ENCODE results near the gene PRKG1. TPM values are rescaled to one million over a fixed set of nuclear protein-coding genes. Genes with fewer than 3 reads are reported as not detected.

PRKG1 gene
- polyA plus RNA-seq, 3 donors: not detected

- no peak overlapping the region for H3K4me2 ChIP-seq (replicated peaks; ENCODE audit: extremely low read depth, low read length, poor library complexity, severe bottlenecking)
- no peak for TF ChIP-seq CTCF (IDR thresholded peaks at IDR 0.05)
- no peak overlapping the region for H3K27ac Mint-ChIP-seq
- no peaks in the 10 kb centered on the region for H3K36me3 Mint-ChIP-seq
- H3K4me3 ChIP-seq (replicated peaks in 1 of 3; ENCODE audit: low read depth in 2 of 3, low read length in 3 of 3): no peak overlapping the region
- no peaks in the 10 kb centered on the region for H3K4me1 Mint-ChIP-seq
- no peaks in the 10 kb centered on the region for H3K4me1 ChIP-seq (ENCODE audit: control insufficient read depth in 1 of 2, insufficient read depth in 2 of 2, low read length in 2 of 2)
- no peak overlapping the region for H2AFZ ChIP-seq (ENCODE audit: insufficient read depth, low read depth, low read length, poor library complexity, severe bottlenecking)
- no peaks in the 10 kb centered on the region for H3K9me3 ChIP-seq (replicated peaks in 1 of 2; ENCODE audit: control insufficient read depth in 1 of 2, insufficient read depth in 1 of 2, low read length in 2 of 2)
- no peak overlapping the region for H3K27ac ChIP-seq (ENCODE audit: low read depth in 1 of 2, low read length in 2 of 2)
- H3K79me2 ChIP-seq (ENCODE audit: insufficient read depth, low read length): no peaks in the 10 kb centered on the region
- H3K4me3 Mint-ChIP-seq: no peak overlapping the region
- no peak overlapping the region for H3K9ac ChIP-seq (ENCODE audit: insufficient read depth, low read length, poor library complexity, severe bottlenecking)
- no CpG with 5 or more reads among the region's 4 CpGs for WGBS (ENCODE audit: insufficient coverage)
- no peaks in the 10 kb centered on the region for H3K36me3 ChIP-seq (replicated peaks in 1 of 2; ENCODE audit: control insufficient read depth in 1 of 2, insufficient read depth in 2 of 2, low read length in 2 of 2)
- peaks cover 0 to 9% (median 1%) of the 10 kb centered on the region in 7 donors for H3K9me3 Mint-ChIP-seq
- DNase-seq: no peak
- H4K20me1 ChIP-seq (ENCODE audit: insufficient read depth, low read length): no peaks in the 10 kb centered on the region
- H3K27me3 ChIP-seq (ENCODE audit: control insufficient read depth in 2 of 2, insufficient read depth in 2 of 2, low read length in 2 of 2): no peaks in the 10 kb centered on the region
- H3K27me3 Mint-ChIP-seq (ENCODE audit: low read depth in 3 of 3): peaks cover 0 to 2% (median 0%) of the 10 kb centered on the region in 3 donors
- intact Hi-C loops (cut with micrococcal nuclease): no loop called here
These were observed 1009.1 kb downstream of the PRKG1 start for GRCh38 chr10:52083422-52083821.

GRCh38 chr10:52092390-52092789 is 1018.1 kb downstream of the PRKG1 start:
- H3K36me3 Mint-ChIP-seq: no peaks in the 10 kb centered on the region
- no peak overlapping the region for H3K4me3 Mint-ChIP-seq
- H3K27me3 Mint-ChIP-seq (ENCODE audit: low read depth in 3 of 3): no peaks in the 10 kb centered on the region
- Histone ChIP-seq H3K9ac (ENCODE audit: insufficient read depth, low read length, poor library complexity, severe bottlenecking) (no peak overlapping the region), H3K9me3 (replicated peaks in 1 of 2; ENCODE audit: control insufficient read depth in 1 of 2, insufficient read depth in 1 of 2, low read length in 2 of 2) (no peaks in the 10 kb centered on the region), H3K36me3 (replicated peaks in 1 of 2; ENCODE audit: control insufficient read depth in 1 of 2, insufficient read depth in 2 of 2, low read length in 2 of 2) (no peaks in the 10 kb centered on the region), H3K27me3 (ENCODE audit: control insufficient read depth in 2 of 2, insufficient read depth in 2 of 2, low read length in 2 of 2) (no peaks in the 10 kb centered on the region), H3K27ac (ENCODE audit: low read depth in 1 of 2, low read length in 2 of 2) (no peak overlapping the region), H3K79me2 (ENCODE audit: insufficient read depth, low read length) (no peaks in the 10 kb centered on the region), H4K20me1 (ENCODE audit: insufficient read depth, low read length) (no peaks in the 10 kb centered on the region), H2AFZ (ENCODE audit: insufficient read depth, low read depth, low read length, poor library complexity, severe bottlenecking) (no peak overlapping the region), H3K4me2 (replicated peaks; ENCODE audit: extremely low read depth, low read length, poor library complexity, severe bottlenecking) (no peak overlapping the region), H3K4me3 (replicated peaks in 1 of 3; ENCODE audit: low read depth in 2 of 3, low read length in 3 of 3) (no peak overlapping the region), H3K4me1 (ENCODE audit: control insufficient read depth in 1 of 2, insufficient read depth in 2 of 2, low read length in 2 of 2) (no peaks in the 10 kb centered on the region)
- DNase-seq: no peak
- H3K4me1 Mint-ChIP-seq: no peaks in the 10 kb centered on the region
- no peak overlapping the region for H3K27ac Mint-ChIP-seq
- peaks cover 0 to 4% (median 2%) of the 10 kb centered on the region in 7 donors for H3K9me3 Mint-ChIP-seq
- no peak for TF ChIP-seq CTCF (IDR thresholded peaks at IDR 0.05)
- intact Hi-C loops (cut with micrococcal nuclease): no loop called here
